Measurements from ENCODE around the gene FAM76A. TPM values are rescaled to one million over a fixed set of nuclear protein-coding genes. Genes with fewer than 3 reads are reported as not detected.

FAM76A gene
- total and polyA plus RNA-seq, 4 donors, result 1.7 to 7.4 (median 4.9) TPM

DNA sequence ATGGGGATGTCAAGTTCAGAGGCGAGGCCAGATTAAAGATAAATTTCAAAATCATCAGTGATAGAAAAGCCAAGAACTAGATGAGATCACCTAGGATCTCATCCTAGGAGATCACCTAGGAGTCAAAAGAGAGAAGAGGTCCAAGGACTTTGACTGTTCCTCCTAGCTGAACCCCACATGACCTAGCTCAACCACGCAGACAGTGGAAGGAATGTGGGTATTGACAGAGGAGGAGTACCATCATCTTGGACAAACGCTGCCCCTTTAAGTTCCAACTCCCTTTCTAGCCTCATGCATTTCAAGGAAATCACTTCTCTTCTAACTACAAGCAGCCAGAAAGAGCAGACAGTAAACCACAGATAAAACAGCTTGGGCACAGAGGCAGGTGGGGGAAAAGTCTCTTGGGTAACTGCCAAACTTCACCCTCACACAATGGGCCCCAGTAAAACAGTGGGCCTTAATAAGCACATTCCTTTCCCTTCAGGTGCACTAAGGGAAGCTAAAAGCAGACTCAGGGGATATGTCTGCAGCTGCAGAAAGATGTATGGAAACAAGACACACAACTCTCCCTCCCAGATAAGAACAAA is 12.5 kb upstream of the FAM76A start:
- TF ChIP-seq, protein P1, sequence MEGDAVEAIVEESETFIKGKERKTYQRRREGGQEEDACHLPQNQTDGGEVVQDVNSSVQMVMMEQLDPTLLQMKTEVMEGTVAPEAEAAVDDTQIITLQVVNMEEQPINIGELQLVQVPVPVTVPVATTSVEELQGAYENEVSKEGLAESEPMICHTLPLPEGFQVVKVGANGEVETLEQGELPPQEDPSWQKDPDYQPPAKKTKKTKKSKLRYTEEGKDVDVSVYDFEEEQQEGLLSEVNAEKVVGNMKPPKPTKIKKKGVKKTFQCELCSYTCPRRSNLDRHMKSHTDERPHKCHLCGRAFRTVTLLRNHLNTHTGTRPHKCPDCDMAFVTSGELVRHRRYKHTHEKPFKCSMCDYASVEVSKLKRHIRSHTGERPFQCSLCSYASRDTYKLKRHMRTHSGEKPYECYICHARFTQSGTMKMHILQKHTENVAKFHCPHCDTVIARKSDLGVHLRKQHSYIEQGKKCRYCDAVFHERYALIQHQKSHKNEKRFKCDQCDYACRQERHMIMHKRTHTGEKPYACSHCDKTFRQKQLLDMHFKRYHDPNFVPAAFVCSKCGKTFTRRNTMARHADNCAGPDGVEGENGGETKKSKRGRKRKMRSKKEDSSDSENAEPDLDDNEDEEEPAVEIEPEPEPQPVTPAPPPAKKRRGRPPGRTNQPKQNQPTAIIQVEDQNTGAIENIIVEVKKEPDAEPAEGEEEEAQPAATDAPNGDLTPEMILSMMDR (IDR thresholded peaks at IDR 0.05; ENCODE audit: low read depth, low read length, missing input control), result no peak
- TF ChIP-seq RAD21 (IDR thresholded peaks at IDR 0.05) (no peak), TAF1 (conservative IDR thresholded peaks at IDR 0.05) (no peak), HNF4G (IDR thresholded peaks at IDR 0.05) (no peak), HNF4A (conservative IDR thresholded peaks at IDR 0.05) (no peak), FOXA1 (IDR thresholded peaks at IDR 0.05) (no peak), RXRA (IDR thresholded peaks at IDR 0.05) (no peak), FOXA2 (IDR thresholded peaks at IDR 0.05) (no peak), GABPA (IDR thresholded peaks at IDR 0.05 in 1 of 2, conservative IDR thresholded peaks at IDR 0.05 in 1 of 2) (no peak), JUND (IDR thresholded peaks at IDR 0.05) (no peak), EGR1 (IDR thresholded peaks at IDR 0.05; ENCODE audit: low read depth in 2 of 2) (no peak), YY1 (IDR thresholded peaks at IDR 0.05) (no peak), SP1 (IDR thresholded peaks at IDR 0.05) (no peak), NR2F2 (IDR thresholded peaks at IDR 0.05) (no peak)
- TF ChIP-seq, protein P2, sequence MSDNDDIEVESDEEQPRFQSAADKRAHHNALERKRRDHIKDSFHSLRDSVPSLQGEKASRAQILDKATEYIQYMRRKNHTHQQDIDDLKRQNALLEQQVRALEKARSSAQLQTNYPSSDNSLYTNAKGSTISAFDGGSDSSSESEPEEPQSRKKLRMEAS (IDR thresholded peaks at IDR 0.05), result no peak
- TF ChIP-seq, protein P3, sequence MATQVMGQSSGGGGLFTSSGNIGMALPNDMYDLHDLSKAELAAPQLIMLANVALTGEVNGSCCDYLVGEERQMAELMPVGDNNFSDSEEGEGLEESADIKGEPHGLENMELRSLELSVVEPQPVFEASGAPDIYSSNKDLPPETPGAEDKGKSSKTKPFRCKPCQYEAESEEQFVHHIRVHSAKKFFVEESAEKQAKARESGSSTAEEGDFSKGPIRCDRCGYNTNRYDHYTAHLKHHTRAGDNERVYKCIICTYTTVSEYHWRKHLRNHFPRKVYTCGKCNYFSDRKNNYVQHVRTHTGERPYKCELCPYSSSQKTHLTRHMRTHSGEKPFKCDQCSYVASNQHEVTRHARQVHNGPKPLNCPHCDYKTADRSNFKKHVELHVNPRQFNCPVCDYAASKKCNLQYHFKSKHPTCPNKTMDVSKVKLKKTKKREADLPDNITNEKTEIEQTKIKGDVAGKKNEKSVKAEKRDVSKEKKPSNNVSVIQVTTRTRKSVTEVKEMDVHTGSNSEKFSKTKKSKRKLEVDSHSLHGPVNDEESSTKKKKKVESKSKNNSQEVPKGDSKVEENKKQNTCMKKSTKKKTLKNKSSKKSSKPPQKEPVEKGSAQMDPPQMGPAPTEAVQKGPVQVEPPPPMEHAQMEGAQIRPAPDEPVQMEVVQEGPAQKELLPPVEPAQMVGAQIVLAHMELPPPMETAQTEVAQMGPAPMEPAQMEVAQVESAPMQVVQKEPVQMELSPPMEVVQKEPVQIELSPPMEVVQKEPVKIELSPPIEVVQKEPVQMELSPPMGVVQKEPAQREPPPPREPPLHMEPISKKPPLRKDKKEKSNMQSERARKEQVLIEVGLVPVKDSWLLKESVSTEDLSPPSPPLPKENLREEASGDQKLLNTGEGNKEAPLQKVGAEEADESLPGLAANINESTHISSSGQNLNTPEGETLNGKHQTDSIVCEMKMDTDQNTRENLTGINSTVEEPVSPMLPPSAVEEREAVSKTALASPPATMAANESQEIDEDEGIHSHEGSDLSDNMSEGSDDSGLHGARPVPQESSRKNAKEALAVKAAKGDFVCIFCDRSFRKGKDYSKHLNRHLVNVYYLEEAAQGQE (IDR thresholded peaks at IDR 0.05), result no peak
- TF ChIP-seq, protein P4, sequence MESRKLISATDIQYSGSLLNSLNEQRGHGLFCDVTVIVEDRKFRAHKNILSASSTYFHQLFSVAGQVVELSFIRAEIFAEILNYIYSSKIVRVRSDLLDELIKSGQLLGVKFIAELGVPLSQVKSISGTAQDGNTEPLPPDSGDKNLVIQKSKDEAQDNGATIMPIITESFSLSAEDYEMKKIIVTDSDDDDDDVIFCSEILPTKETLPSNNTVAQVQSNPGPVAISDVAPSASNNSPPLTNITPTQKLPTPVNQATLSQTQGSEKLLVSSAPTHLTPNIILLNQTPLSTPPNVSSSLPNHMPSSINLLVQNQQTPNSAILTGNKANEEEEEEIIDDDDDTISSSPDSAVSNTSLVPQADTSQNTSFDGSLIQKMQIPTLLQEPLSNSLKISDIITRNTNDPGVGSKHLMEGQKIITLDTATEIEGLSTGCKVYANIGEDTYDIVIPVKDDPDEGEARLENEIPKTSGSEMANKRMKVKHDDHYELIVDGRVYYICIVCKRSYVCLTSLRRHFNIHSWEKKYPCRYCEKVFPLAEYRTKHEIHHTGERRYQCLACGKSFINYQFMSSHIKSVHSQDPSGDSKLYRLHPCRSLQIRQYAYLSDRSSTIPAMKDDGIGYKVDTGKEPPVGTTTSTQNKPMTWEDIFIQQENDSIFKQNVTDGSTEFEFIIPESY (IDR thresholded peaks at IDR 0.05), result no peak
- TF ChIP-seq, protein P5, sequence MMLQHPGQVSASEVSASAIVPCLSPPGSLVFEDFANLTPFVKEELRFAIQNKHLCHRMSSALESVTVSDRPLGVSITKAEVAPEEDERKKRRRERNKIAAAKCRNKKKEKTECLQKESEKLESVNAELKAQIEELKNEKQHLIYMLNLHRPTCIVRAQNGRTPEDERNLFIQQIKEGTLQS (IDR thresholded peaks at IDR 0.05), result no peak
- H3K36me3 ChIP-seq (ENCODE audit: control insufficient read depth in 4 of 4, insufficient read depth in 3 of 4, low read depth in 1 of 4, low read length in 3 of 4), result no peaks in the 10 kb centered on the region
- 68% methylated on average over 3 of the region's 3 CpGs for WGBS

More for the DNA sequence above, 12.5 kb upstream of the FAM76A start:
- Histone ChIP-seq H3K9me3 (ENCODE audit: control insufficient read depth in 4 of 4, low read length in 3 of 4) (peaks cover 0 to 8% (median 3%) of the 10 kb centered on the region in 4 donors), H3K4me1 (ENCODE audit: control insufficient read depth in 4 of 4, insufficient read depth in 4 of 4, low read length in 3 of 4) (no peaks in the 10 kb centered on the region), H3K9ac (ENCODE audit: low read depth in 1 of 2, low read length in 2 of 2) (no peak overlapping the region), H3K4me3 (ENCODE audit: low read depth in 1 of 3, low read length in 3 of 3) (no peak overlapping the region), H3K27me3 (ENCODE audit: control insufficient read depth in 4 of 4, insufficient read depth in 4 of 4, low read length in 3 of 4) (no peaks in the 10 kb centered on the region), H3K27ac (ENCODE audit: low read depth in 1 of 2, low read length in 2 of 2) (no peak overlapping the region)
- DNase-seq (ENCODE audit: low spot score), result no peak
